ENCODE results near the gene PTGDR2. TPM values are rescaled to one million over a fixed set of nuclear protein-coding genes. Genes with fewer than 3 reads are reported as not detected.
A peak's percentile ranks its signal among the peaks of the same experiment; 100 is the strongest.

PTGDR2 gene
- total RNA-seq, 2 experiments from 2014 or later = 0.19 TPM; not detected in 1

DNA sequence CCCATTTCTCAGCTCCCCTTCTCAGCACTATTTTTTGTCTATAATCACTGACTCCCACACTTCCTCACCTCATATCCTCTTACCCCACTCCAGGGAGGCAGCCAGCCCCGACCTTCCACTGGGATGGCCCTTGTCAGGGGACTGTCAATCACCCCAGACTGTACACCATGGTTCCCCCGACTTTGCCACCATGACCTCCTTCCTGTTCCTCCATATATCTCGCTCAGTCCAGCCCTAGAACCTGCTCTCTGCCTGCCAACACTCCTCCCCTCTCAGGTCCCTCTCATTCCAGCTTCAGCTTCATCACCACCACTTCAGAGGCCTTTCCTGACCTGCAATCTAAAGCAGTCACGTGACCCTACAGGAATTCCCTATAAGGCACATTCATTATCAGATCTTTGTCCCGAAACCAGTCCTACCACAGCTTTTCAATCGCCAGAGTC lies 34.1 kb upstream of the PTGDR2 start:
- no peaks in the 10 kb centered on the region for H3K9me2 ChIP-seq (ENCODE audit: insufficient read depth, low read length)
- intact Hi-C loops (cut with micrococcal nuclease; ENCODE audit: unreplicated experiment) = loop anchor here (10.0 kb wide), 1 partner anchor 65 kb away; the partner anchor contains the start of gene SLC15A3
- no peak overlapping the region for H3K27ac ChIP-seq (ENCODE audit: low read depth, low read length, poor library complexity, severe bottlenecking)
- TF ChIP-seq EZH2phosphoT487 (IDR thresholded peaks at IDR 0.05; ENCODE audit: borderline replicate concordance, low read depth, low read length) = no peak
- TF ChIP-seq, protein P1, sequence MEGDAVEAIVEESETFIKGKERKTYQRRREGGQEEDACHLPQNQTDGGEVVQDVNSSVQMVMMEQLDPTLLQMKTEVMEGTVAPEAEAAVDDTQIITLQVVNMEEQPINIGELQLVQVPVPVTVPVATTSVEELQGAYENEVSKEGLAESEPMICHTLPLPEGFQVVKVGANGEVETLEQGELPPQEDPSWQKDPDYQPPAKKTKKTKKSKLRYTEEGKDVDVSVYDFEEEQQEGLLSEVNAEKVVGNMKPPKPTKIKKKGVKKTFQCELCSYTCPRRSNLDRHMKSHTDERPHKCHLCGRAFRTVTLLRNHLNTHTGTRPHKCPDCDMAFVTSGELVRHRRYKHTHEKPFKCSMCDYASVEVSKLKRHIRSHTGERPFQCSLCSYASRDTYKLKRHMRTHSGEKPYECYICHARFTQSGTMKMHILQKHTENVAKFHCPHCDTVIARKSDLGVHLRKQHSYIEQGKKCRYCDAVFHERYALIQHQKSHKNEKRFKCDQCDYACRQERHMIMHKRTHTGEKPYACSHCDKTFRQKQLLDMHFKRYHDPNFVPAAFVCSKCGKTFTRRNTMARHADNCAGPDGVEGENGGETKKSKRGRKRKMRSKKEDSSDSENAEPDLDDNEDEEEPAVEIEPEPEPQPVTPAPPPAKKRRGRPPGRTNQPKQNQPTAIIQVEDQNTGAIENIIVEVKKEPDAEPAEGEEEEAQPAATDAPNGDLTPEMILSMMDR (conservative IDR thresholded peaks at IDR 0.05; ENCODE audit: low read length) = no peak
- no peaks in the 10 kb centered on the region for H3K4me1 ChIP-seq (ENCODE audit: insufficient read depth, low read length, poor library complexity, severe bottlenecking)
- no peak overlapping the region for H2AFZ ChIP-seq (ENCODE audit: low read length)
- no peaks in the 10 kb centered on the region for H4K20me1 ChIP-seq (ENCODE audit: insufficient read depth, low read length)
- H3K4me3 ChIP-seq (ENCODE audit: low read depth, low read length, poor library complexity, severe bottlenecking) = no peak overlapping the region
- no peak overlapping the region for H3K4me2 ChIP-seq (ENCODE audit: low read length)
- H3K36me3 ChIP-seq (ENCODE audit: insufficient read depth, low read length) = peaks cover 67% of the 10 kb centered on the region
- POLR2A ChIA-PET = no interaction called here
- CTCF ChIA-PET (ENCODE audit: unreplicated experiment) = interaction anchor here (0.9 kb wide), 1 partner anchor 26 kb away, joined by 3 read pairs; no protein-coding TSS in a partner anchor
- H3K9me3 ChIP-seq (ENCODE audit: low read length) = no peaks in the 10 kb centered on the region
- no peak for DNase-seq (ENCODE audit: low spot score)
- BruUV-seq (replicated peaks) = no TSS peak
- H3K79me2 ChIP-seq (ENCODE audit: insufficient read depth, low read depth, low read length) = no peaks in the 10 kb centered on the region

DNA sequence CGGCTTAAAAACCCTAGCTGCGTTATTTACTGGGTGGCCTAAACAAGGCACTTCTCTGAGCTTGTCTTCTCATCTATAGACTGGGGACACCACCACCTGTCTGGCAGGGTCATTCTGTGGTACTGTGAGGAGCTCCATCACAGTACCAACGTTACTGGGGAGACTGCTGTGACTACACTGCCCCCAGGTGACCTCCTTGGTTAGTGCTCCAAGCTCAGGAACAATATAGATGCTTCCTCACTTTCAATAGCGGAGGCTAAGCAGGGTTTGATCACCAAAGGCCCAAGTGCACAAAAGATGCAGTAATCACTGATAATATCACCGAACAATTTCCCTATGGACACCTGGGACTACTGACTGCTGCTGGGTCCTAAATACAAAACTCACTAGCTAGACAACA lies 31.8 kb upstream of the PTGDR2 start:
- CTCF ChIA-PET (ENCODE audit: unreplicated experiment) = interaction anchor here (0.8 to 1.4 kb wide), 5 partner anchors 12 to 60 kb away, joined by 3 to 26 read pairs (median 6); partner anchors contain the start of gene TMEM109
- no TSS peak for BruUV-seq (replicated peaks)

More for the DNA sequence above, 31.8 kb upstream of the PTGDR2 start:
- Histone ChIP-seq H3K4me1 (ENCODE audit: insufficient read depth, low read length, poor library complexity, severe bottlenecking) (no peaks in the 10 kb centered on the region), H3K27ac (ENCODE audit: low read depth, low read length, poor library complexity, severe bottlenecking) (no peak overlapping the region), H3K36me3 (ENCODE audit: insufficient read depth, low read length) (peaks cover 44% of the 10 kb centered on the region), H3K9me2 (ENCODE audit: insufficient read depth, low read length) (no peaks in the 10 kb centered on the region), H3K4me2 (ENCODE audit: low read length) (no peak overlapping the region), H3K79me2 (ENCODE audit: insufficient read depth, low read depth, low read length) (no peaks in the 10 kb centered on the region), H2AFZ (ENCODE audit: low read length) (no peak overlapping the region), H3K9me3 (ENCODE audit: low read length) (no peaks in the 10 kb centered on the region), H4K20me1 (ENCODE audit: insufficient read depth, low read length) (no peaks in the 10 kb centered on the region), H3K4me3 (ENCODE audit: low read depth, low read length, poor library complexity, severe bottlenecking) (no peak overlapping the region)
- peak; percentile 57 for DNase-seq (ENCODE audit: low spot score)
- POLR2A ChIA-PET = interaction anchor here (1.2 to 1.5 kb wide), 3 partner anchors 9 to 55 kb away, joined by 3 to 7 read pairs (median 4); no protein-coding TSS in a partner anchor
- intact Hi-C loops (cut with micrococcal nuclease; ENCODE audit: unreplicated experiment) = loop anchor here (1.0 kb wide), 2 partner anchors 56 to 112 kb away; no protein-coding TSS in a partner anchor
- TF ChIP-seq EZH2phosphoT487 (IDR thresholded peaks at IDR 0.05; ENCODE audit: borderline replicate concordance, low read depth, low read length) = no peak
- TF ChIP-seq, protein P1 (conservative IDR thresholded peaks at IDR 0.05; ENCODE audit: low read length) = peak; percentile 79
